ENCODE measurements around the gene C5orf22.
"Not testable (repeated sequence)": the region's sequence is repeated elsewhere in the genome, so short reads cannot be mapped to it uniquely, and the experiment has no call there.

The C5orf22 gene

DNA sequence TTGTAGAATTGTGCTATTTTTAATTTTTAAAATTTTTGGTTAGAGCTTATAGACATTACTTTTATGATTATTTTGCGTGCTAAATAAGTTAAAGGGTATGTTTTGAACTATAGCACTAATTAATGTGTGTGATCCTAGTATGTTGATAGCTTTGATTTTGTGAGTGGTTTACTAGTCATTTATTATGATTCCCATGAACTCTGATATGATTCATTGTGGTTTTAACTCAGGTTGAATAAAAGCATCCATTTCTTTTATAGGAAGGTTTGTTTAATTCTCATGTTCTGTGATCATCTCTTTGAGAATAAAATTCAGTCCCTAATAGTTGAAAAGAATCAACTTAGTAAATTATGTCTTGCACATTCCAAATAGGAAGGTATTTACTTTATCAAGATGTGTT, 22.5 kb downstream of the C5orf22 start:
- DNase-seq (ENCODE audit: low read depth) = no peak

DNA sequence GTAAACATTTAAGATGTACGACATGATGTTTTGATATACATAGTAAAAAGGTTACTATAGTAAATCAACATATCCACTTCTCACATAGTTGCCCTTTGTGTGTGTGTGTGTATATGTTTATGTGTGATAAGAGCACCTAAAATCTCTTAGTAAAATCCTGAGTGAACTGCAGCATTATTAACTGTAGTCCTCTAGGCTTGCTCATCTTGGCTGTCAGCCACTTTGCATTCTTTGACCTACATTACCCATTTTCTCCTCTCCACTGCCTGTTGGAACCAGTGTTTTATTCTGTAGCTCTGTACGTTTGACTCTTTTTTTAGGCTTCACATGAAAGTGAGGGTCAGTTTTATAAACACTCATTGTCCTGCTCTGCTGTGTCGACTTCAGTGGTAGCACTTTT, 24.4 kb downstream of the C5orf22 start:
- no peak for DNase-seq (ENCODE audit: low read depth)

DNA sequence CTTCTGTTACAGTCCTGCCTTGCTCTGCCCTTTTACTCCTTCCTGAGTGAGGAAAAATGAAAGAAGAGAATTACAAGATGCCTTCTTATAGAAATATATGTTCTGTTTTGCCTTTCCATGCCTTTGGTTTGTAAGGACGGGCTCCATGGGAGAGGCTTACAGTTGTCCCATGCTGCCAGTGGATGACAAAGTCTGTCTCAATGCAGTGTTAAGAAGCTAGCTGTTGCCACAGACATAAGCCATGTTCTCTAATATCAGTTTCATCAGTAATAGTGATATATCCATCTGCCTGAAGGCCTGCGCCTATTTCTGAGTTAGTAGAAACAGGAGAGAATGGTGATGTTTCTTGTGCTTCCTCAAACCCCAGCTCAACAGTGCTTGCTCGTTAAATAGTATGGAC, 27.8 kb downstream of the C5orf22 start:
- DNase-seq (ENCODE audit: low read depth) = no peak

DNA sequence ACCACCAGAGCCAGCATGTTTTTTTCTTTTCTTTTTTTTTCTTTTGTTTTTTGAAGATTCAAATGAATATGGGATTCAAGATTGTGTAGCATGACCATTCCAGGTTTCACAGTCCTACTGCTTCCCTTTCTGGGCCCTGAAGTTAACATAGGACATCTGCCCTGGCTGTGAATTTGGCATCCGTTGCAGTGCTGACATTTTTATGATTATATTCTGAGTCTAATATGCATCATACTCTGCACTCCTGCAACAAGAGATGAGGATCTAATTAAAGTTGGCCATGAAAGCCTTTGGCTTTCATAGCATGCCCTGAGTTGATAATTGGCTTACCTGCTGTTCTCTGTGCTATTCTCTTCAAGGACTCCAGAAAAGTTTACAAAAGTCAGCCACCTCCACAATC, 29.8 kb downstream of the C5orf22 start:
- no peak for DNase-seq (ENCODE audit: low read depth)

DNA sequence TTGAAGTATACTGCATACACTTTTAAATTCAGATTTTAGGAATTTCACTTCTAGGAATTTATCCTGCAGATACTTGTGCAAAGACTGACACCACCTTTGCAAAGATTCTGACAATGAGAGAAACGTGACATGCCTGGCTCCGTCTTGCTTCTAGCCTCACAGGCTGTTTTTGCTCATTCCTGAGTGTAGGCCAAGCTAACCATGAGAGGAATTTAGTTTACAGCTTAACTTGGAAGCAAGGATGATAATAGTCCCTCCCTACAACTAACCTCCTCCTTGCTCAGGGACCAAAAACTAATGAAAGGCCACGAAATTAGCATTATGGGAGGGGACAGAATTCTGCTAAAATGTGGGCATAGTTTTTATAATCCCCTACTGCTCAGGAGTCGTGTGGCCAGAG, 31.1 kb downstream of the C5orf22 start:
- DNase-seq (ENCODE audit: low read depth) = no peak

DNA sequence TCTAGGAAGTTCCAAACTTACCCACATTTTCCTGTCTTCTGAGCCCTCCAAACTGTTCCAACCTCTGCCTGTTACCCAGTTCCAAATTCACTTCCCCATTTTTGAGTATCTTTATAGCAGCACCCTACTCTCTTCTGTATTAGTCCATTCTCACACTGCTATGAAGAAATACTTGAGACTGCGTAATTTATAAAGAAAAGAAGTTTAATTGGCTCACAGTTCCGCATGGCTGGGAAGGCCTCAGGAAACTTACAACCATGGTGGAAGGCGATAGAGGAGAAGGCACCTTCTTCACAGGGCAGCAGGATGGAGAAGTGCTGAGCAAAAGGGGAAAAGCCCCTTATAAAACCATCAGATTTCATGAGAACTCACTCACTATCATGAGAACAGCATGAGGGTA, 34.3 kb downstream of the C5orf22 start:
- DNase-seq (ENCODE audit: low read depth) = not testable (repeated sequence)

DNA sequence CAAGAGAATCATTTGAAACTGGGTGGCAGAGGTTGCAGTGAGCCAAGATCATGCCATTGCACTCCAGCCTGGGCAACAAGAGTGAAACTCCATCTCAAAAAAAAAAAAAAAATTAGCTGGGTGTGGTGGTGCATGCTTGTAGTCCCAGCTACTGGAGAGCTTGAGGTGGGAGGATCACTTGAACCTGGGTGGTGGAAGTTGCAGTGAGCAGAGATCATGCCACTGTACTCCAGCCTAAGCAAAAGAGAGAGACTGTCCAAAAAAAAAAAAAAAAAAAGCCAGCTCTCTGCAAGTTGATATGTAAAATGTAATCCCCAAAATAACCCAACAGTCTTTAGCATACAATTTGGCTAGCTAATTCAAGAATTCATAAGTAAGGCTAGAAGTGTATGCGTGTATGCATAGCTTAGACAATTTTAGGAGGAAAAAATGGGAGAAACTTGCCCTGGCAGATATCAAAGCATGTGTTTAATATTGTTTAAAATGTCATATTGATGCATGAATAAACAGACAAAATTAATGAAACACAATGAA, 36.3 kb downstream of the C5orf22 start:
- no peak for DNase-seq (ENCODE audit: low read depth)

DNA sequence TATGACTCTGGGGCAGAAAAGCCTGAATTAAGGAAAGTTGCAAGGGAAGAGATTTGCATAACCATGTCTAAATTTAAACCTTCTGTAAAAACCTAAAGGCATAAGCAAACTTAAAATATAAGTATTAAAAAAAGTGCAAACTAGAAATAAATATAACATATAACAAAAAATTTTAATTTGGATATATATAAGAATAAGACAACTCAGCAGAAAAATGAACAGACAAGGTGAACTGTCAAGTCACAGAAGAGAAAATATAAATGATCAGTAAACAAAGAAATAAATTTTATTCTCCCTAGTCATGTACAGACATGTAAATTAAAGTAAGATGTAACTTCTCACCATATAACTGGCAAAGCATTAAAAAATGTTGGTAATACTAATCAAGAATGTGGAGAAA, 37.0 kb downstream of the C5orf22 start:
- DNase-seq (ENCODE audit: low read depth) = no peak

DNA sequence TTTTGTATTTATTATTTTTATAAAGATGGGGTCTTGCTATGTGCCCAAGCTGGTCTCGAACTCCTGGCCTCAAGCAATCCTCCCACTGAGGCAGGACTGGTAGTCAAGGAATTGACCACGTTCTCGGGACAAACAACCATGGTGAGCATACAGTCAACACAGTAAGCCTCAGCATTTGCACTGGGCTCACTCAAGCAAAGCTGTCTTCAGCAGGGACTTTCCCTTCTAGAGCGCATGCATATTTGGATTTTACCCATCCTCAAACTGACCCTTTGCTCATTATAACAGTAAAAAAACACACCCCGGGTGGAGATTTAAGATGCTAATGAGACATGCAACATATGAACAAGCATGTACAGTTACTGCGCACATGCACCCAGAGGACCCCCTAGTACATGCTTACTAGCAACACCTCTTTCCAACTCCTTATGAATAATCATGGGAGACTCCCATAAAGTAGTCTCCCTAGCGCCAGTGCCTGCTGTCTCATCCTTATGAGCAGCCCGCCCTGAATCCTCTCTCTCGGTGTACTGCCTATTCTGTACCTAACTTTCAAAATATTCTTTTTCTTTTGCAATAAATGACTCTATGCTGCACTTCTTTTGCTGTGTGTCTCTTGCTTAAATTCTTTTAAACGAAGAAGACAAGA, 41.5 kb downstream of the C5orf22 start:
- no peak for DNase-seq (ENCODE audit: low read depth)

DNA sequence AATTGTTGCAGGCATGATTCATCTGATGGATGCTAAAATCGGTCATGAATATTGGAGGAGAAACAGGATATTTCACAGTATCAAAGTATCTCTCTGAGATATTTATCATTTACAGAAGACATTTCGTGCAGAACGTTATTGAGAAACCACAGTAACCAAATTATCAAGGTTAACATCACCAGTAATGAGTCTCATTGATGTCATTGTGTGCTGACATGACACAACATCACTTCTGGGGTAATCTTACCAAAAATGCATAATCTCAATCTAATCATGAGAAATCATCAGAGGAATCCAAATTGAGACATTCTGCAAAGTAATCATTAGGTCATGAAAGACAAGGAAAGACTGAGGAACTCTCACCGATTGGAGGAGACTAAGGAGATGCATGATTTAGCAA, 42.7 kb downstream of the C5orf22 start:
- DNase-seq (ENCODE audit: low read depth) = no peak

DNA sequence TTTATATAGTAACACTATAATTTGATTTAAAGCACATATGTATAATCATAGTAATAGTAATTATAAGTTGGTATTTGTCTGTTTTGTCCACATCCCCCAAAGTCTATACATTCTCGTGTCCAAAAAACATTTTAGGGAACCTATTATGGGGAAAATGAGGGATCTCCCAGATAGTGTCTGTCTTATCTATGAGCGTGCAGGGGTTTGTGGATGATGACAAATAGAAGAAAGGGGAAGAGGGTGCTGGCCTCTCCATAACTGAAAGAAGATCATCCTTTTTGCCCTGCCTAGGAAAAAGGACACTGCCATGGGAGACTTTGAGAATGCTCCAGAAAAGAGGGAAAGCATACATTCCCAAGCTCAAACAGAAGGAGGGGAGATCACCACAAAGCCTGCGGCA, 45.3 kb downstream of the C5orf22 start:
- DNase-seq (ENCODE audit: low read depth) = no peak

DNA sequence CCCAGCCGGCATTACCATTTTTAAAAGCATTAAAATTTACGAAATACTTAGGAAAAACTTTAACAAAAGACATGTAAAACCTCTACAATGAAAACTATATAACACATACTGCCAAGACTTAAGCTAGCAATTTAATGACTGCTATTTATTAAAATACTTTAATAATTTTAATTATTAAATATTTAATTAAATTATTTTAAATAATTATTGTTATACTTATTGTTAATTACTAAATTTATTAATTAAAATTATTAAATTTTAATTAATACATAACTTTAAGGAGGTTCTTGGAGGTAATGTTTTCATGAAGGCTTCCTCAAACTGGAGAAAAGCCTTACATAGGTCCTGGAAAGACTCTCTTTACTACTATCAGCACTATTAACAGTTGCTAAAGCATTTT, 47.5 kb downstream of the C5orf22 start:
- no peak for DNase-seq (ENCODE audit: low read depth)

DNA sequence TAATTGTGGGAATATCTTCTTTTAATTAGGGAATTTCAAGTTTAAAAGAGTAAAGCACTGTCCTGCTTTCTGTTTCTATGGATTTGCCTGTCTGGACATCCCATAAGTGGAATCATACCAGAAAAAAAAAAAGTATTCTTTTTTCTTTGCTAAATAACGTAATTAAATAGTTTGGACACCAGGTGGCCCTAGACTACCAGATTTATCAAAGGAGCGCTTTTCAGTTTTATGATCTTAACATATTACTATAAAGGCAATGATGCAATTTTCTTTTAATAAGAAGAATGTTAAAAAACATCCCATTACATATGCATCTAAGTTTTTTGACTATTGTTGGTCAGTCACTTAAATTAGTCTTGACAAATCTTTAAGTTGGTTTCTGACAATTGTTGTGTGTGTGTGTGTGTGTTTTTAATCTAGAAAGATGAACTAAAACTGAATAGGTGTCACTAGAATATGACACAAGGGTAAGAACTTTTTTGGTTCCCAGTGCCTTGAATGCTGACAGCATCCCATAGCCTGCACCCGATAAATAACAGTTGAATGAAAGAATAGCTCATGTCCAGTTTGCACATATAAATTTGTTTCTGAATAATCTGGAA, 49.5 kb downstream of the C5orf22 start:
- DNase-seq (ENCODE audit: low read depth) = no peak

DNA sequence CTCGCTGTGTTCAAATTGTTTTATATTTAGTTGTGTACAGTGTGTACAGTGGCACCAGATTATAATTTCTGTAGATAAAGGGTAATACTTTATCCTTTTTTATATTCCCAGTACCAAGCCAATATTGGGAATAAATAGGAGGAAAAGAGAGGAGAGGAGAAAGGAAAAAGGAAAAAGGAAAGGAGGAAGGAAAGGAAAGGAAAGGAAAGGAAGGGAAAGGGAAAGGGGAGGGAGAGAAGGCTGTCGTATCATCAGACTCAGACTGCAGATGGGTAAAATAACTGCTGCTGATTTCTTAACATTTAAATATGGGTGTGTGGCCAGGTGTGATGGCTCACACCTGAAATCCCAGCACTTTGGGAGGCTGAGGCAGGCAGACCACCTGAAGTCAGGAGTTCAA, 51.0 kb downstream of the C5orf22 start:
- DNase-seq (ENCODE audit: low read depth) = no peak

DNA sequence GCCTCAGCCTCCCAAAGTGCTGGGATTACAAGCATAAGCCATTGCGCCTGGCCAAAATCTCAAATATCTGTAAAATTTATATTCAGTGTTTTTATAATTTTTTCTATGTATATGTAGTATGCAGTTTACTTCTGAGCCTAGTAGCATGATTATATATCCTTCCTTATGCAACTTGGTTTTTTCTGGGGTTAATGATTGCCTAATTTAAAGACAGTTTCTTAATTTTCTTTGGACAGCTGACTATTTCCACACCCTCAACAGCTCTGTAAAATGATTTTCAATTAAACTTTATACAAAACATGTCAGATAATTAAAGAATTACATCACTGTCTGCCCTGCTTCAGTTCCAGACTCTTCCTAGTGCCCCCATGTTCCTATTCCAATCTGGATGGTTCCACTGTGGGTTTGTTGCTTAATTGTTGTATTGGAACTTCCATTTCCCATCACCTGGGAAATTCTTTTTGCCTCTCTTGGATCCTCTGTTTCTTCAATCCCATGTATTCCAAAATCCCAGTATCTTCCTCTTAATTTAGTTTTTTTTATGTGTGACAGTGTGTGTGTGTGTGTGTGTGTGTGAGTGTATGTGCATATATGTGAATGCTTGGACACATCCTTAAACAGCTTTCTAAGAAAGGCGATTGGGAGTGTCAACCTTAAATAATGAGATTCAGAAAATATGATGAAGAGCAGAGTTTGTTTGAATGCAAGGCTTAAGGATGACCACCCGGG, 53.2 kb downstream of the C5orf22 start:
- DNase-seq (ENCODE audit: low read depth) = no peak

DNA sequence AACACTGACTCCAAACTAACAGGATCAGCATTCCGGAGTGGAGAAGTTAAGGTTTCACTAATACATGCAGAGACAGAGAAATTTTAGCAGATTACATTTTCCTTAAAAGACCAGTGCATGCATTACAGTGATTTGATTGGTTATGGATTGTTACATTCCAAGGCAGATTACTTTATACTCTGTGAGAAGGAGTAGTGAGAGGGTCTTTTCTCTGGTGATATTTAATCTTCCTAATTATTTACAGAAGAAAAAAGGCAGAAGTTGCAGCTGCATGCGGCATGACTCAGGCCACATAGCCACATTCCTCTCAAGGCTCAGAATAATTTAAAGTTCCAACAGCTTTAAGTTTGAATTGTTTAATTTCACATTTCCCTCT, 53.8 kb downstream of the C5orf22 start:
- no peak for DNase-seq (ENCODE audit: low read depth)

DNA sequence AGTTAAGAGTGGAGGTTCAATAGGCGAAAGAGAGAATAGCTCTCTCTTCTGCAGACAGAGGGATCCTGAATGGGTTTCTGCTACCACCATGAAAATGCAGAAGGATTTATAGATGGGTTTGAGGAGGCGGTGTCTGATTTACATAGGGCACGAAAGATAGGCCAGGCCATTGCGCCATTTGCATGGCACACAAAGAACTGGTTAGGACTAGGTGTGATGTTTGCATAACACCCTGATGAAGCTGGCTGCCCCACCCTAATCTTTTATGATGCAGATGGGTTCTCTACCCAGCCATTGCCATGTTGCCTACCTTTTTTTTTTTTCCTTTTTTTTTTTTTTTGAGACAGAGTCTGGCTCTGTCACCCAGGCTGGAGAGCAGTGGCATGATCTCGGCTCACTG, 55.4 kb downstream of the C5orf22 start:
- DNase-seq (ENCODE audit: low read depth) = no peak

DNA sequence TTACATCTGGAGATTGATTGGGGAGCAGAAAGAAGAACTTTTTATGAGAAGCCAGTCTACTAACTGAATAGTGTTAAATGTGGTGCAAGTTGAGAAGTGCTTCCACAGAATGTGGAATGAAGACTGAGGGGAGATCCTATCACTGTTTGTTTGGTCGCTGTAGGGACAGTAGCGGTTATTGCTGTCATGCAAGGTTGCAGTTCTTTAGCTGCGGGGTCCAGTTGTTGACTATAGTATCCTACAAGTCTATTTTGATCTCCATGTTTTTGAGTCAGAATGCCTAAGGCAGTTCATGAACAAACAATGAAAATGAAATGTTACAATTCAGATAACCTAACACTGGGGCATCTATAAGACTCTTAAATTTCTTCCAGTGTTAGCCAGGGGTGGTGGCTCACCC, 61.6 kb downstream of the C5orf22 start:
- DNase-seq (ENCODE audit: low read depth) = no peak

DNA sequence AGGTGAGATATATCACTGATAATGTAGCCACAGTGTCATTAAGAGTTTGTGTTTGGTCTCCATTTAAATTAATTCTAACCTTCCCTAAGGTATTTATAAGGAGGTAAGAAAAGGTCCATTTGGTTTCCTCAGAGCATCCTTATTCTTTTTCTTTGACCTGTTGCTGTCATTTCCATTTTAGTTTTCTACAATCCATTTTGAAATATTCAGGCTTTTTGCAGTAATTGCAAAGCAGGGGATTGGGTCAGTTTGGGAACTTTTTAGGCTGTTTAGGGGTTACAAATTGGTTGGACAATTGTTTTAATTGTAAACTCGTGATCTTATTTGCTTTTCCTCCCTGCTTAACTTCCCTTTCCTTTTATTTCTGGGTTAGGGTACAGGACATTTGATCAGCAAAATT, 64.3 kb downstream of the C5orf22 start:
- no peak for DNase-seq (ENCODE audit: low read depth)

DNA sequence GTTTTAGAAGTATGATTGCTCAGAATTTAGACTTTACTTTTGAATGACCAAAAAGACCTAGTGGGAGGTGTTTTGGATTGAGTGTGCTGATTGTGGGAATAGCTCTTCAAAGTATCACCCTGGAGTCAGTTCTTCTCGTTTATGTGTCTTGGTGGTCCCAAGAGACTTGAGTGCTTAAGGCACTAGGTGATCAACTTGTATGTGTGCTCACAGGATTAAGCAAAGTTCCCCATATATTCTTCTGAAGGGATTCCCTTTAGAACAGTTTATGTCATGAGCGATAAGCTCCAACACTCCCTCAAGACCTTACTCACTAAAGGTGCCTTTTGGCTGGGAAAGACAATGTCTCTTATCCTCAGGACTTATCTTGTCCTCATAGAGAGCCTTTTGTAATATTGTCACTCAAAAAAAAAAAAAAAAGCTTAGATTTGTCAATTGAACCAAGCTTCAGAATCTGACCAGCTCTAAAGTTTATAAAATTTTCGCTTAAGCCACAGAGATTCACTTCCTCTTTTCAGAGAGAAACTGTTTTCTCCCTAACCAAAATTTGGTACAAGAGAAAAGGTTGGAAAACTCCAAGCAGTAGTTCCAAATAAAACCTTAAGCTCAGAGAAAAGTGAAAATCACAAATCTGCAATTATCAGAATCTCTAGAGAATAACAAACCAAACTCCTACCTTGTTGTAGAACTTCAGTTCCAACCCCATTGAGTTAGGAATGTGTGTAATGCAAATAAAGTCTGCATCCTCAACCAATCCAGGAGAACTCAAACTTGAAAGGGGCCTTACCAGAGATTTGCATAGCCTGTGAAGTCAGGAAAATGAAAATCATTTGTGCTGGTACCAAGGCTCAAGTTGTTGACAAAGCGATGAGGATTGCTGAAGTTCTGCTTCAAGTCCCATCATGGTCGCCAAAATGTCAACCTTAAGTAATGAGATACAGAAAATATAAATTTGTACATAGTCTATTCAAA, 66.8 kb downstream of the C5orf22 start:
- DNase-seq (ENCODE audit: low read depth) = no peak

DNA sequence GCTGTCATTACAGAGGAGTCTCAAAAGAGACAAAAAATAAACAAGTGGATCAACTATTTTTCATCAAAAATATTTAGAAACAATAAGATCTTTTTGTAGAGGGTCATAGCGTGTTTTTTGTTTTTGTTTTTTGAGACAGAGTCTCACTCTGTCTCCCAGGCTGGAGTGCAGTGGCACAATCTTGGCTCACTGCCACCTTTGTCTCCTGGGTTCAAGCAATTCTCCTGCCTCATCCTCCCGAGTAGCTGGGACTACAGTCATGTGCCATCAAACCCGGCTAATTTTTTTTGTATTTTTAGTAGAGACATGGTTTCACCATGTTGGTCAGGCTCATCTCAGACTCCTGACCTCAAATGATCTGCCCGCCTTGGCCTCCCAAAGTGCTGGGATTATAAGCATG, 70.2 kb downstream of the C5orf22 start:
- not testable (repeated sequence) for DNase-seq (ENCODE audit: low read depth)

DNA sequence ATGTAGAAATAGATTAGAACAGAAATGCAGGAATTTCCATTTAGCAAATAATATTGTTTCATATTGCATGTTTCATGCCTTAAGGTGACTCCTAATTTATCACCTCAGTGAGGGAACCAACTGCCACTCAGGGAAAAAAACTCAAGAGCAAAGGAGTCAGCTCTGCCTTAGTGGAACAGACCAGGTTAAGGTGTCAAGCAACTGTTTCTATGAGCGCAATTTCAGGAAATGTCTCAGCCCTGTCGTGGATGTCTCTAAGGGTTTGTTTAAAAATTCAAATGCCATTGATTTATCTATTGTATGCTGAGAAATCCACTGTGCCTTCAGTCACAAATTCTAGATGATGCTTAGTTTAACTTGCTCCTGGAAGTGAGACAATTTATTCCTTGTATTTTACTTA, 72.1 kb downstream of the C5orf22 start:
- no peak for DNase-seq (ENCODE audit: low read depth)

Measured in stimulated activated CD8-positive, alpha-beta memory T cell treated with anti-CD3 and anti-CD28 coated beads, Interleukin-4, amount 100 ng/mL, for 24 hours (primary cell).